DMS79 treated with DMSO at 0.1 percent for 48 hours (cell line): ENCODE data around the gene CATSPERB.
A peak's percentile ranks its signal among the peaks of the same experiment; 100 is the strongest.
"Not testable (repeated sequence)": the region's sequence is repeated elsewhere in the genome, so short reads cannot be mapped to it uniquely, and the experiment has no call there.

Experiments
- DNase-seq: peaks from one replicate; lab custom pipeline; 2025; lab: John Stamatoyannopoulos, UW

CATSPERB gene

GRCh38 chr14:91577632-91578233, 154.2 kb downstream of the CATSPERB start:
- no peak for DNase-seq

- DNase-seq, result no peak
Measured at GRCh38 chr14:91575469-91576208, 156.2 kb downstream of the CATSPERB start.

DNA sequence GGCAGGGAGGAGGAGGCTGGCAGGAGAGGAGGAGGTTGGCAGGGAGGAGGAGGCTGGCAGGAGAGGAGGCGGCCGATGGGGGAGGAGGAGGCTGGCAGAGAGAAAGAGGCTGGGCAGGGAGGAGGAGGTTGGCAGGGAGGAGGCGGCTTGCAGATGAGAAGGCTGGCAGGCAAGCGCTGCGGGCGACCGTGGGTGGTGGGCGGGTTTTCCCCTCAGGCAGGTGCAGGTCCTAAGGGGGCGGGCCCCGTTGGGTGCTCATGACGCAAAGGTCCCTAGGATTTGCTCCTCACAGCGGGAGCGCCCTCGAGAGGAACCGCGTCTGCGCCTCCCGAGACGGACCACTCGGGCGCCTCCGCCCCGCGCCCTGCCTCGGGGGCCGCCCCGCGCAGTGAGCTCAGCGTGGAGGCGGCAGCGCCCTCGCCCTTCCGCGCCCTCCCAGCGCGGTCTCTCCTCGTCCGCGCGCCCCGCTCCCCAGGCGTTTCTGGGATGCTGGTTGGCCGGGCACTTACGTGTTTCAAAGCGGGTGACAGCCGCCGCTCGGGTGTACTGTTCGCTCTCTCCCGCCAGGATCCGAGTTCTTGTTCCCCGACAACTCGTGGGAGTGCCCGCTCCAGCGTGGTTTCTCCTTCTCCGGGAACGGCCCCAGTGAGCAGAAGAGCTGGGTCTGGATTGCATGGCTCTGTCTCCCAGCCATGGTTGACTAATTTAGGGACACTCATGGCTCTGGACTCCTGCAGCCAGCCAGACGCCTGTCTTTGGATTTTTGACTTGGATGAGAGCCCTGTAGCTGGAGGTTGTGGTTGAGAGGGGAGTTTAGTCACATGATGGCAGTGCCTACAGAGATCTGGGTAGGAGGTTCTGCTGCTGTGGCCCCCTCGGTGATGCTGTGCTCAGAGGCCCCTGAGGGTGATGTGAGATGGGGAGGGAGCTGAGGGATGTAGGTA, 157.7 kb downstream of the CATSPERB start:
- DNase-seq, result peak; percentile 88

- DNase-seq, result no peak
Measured at GRCh38 chr14:91573528-91573893, 158.4 kb downstream of the CATSPERB start.

DNA sequence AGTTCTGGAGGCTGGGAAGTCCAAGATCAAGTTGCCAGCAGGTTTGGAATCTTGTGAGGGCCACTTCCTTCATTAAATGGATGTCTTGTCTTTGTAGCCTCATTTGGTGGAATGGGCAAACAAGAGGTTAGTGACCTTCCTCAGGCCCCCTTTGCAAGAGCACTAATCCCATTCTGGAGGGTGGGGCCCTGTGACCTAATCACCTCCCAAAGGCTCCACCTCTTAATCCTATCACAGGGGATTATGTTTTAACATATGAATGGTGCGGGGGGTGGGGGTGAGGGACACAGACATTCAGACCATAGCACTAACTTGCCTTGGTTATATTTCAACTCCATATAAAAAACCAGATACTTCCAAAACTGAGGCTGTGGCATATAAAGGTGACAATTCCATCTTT, 161.9 kb downstream of the CATSPERB start:
- no peak for DNase-seq

- no peak for DNase-seq
Measured at GRCh38 chr14:91569301-91569700, 162.6 kb downstream of the CATSPERB start.

GRCh38 chr14:91568626-91569025, 163.3 kb downstream of the CATSPERB start:
- DNase-seq, result no peak

- DNase-seq, result not testable (repeated sequence)
Measured at GRCh38 chr14:91567827-91568226, 164.1 kb downstream of the CATSPERB start.

GRCh38 chr14:91555531-91555930, 176.4 kb downstream of the CATSPERB start:
- no peak for DNase-seq

DNA sequence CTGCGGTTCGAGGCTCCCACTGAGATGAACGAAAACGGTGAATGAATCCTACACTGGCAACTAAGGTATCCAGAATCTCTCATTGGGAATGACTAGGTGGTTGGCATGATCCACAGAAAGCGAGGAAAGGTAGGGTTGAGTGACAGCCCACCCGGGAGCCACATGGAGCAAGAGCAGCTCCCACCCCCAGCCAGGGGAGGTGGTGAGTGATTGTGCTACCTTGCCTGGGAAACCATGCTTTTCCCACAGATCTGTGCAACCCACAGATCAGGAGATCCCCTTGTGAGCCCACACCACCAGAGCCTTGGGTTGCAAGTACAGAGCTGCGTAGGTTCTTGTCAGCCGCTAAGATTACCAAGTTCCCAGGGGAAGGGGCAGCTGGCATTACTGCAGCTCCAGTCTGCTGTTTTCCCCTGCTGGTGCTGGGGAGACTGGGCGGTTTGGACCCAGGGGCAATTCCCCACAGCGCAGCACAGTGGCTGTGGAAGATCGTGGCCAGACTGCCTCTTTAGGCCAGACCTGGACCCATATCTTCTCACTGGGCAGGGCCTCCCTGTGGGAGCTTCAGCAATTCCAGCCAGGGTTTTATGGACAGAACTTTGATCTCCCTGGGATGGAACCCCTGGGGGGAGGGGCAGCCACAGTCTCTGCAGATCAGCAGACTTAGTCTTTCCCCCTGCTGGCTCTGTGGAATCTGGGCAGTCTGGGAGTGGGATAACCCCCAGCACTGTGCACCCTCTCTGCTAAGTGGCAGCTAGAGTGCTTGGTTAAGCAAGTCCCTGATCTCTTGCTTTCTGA, 177.2 kb downstream of the CATSPERB start:
- DNase-seq, result no peak

DNA sequence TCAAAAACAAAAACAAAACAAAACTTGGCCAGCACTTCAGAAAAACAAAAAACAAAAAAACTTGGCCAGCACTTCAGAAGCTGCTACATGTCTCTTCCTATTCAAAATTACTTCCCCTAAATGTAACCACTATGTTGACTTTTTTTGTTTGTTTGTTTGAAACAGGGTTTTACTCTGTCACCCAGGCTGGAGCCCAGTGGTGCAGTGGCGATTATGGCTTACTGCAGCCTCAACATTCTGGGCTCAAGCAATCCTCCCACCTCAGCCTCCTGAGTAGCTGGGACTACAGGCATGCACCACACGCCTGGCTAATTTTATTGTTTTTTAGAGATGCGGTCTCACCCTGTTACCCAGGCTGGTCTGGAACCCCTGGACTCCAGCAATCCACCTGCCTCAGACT, 183.8 kb downstream of the CATSPERB start:
- no peak for DNase-seq

- DNase-seq, result no peak
Measured at GRCh38 chr14:91545946-91546716, 185.8 kb downstream of the CATSPERB start.

DNA sequence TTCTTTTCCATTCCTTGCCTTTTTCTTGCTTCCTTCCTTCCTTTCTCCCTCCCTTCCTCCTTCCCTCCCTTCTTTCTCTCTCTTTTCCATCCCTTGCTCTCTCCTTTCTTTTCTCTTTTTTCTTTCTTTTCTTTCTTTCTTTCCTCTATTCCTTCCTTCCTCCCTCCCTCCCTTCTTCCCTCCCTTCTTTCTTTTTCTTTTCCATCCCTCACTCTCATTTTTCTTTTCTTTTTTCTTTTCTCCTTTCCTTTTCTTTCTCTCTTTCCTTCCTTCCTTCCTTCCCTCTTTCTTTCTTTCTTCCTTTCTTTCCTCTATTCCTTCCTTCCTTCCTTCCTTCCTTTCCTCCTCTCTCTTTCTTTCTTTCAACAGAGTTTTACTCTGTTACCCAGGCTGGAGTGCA, 186.7 kb downstream of the CATSPERB start:
- no peak for DNase-seq

DNA sequence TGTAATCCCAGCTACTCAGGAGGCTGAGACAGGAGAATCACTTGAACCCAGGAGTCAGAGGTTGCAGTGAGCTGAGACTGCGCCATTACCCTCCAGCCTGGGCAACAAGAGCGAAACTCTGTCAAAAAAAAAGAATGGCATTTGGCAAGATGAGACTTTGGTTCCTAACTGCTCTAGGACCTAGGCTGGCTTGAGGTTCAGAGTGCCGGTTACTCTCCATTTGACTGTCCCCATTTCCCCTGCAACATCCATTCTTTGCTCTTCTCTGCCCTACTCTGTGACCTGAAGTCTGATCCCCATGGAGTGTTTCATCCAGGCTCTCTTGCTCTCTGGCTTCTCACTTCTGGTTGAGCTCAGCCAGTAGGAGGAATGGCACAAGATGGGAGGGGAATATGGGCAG, 195.6 kb downstream of the CATSPERB start:
- no peak for DNase-seq

DNA sequence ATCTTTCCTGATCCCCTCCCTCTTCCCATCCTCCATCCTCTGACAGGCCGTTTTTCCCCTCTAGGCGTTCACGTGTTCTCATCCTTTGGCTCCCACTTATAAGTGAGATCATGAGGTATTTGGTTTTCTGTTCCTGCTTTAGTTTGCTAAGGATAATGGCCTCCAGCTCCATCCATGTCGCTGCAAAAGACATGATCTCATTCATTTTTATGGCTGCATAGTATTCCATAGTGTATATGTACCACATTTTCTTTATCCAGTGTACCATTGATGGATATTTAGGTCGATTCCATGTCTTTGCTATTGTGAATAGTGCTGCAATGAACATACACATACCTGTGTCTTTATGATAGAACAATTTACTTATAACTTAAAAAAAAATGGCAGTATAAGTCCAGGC, 197.8 kb downstream of the CATSPERB start:
- DNase-seq, result not testable (repeated sequence)

GRCh38 chr14:91533623-91534022, 198.3 kb downstream of the CATSPERB start:
- no peak for DNase-seq
